ENCODE data around the gene TMCC1.

DNA sequence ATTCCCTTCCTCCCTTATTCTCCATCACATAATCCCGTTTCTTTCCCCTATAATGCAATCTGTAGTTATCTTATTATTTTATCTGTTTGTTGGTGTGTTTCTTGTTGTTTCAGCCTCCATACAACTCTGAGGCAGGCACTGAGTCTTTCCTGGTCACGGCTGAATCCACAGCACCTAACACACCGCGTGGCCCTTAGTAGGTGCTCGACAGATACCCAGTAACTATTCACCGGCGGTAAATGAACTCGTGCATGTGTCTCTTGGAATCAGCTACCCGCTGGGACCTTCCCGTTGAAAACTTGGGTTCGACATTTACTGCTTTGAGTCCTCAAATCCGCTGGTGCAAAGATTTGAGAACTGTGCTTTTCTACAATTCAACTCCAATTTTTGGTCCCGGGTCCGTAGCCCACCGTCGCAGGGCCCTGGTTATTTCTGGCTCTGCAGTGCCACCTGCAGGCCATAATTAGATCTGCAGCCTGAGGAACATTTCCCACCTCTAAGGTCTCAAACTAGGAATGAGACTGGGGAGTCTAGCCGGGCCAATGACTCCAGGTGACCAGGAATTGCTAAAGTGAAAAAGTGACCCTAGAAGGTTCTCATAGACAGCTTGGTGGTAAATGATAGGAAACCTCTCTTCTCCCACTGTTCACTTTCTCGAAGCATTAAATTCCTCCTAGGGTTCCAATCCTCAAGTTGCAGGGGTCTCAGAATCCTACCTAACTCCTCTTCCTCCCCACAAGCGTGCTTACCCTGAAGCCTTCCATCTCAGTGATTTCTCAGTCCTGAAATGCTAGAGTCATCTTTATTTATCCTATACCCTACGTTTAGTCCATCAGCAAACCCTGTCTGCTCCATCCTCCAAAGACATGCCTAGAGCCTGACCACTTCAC lies 41.0 kb upstream of the TMCC1 start:
- TF ChIP-seq CTCF (IDR thresholded peaks at IDR 0.05), result peak; percentile 94
- TF ChIP-seq EZH2 (IDR thresholded peaks at IDR 0.05; ENCODE audit: borderline replicate concordance, insufficient read depth, low read depth, low read length, poor library complexity, severe bottlenecking), result no peak

Data from B cell (primary cell).